HG03159 (cell line): ENCODE data around the gene PRELID3B.
"Not testable (repeated sequence)": the region's sequence is repeated elsewhere in the genome, so short reads cannot be mapped to it uniquely, and the experiment has no call there.

Source experiments
- ATAC-seq: cut with Tn5 transposase; IDR thresholded peaks from one replicate; pipeline ENCODE4 v1.9.1; 2021; ENCODE audit warnings: mild to moderate bottlenecking, moderate library complexity; ENCODE audit not compliant: unreplicated experiment

PRELID3B gene

DNA sequence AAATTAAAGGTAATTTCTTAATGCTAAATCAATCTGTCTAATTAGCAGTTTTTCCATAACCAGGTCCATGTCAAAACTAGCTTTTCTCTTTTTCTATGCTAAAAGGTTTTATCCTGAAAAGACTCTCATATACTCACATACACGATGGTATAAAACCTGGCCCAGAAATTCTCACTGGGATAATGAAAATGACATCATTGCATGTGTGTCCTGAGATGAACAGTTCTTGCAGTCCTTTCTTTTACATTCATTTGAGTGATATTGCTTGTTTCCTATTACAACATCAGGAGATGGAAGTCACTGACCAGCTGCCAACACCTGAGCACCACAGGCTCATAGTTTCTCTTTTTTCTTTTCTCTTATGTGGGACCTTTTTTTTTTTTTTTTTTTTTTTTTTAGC is 7.9 kb upstream of the PRELID3B start:
- ATAC-seq, result no peak

DNA sequence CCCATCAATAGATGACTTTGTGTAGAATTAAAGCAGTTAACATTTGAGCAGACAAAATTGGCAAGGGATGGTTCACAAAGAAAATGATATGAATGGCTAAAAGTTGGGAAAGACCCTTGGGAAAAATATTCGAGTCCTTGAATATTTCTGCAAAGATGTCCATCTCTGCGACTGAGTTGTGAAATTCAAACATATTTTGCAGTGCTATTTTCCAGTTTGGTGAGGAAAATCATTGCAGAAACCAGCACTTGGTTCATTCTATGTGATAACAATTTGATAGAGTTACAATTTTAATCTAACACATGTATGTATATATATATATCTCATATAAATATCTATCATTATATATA is 6.1 kb upstream of the PRELID3B start:
- ATAC-seq, result no peak

DNA sequence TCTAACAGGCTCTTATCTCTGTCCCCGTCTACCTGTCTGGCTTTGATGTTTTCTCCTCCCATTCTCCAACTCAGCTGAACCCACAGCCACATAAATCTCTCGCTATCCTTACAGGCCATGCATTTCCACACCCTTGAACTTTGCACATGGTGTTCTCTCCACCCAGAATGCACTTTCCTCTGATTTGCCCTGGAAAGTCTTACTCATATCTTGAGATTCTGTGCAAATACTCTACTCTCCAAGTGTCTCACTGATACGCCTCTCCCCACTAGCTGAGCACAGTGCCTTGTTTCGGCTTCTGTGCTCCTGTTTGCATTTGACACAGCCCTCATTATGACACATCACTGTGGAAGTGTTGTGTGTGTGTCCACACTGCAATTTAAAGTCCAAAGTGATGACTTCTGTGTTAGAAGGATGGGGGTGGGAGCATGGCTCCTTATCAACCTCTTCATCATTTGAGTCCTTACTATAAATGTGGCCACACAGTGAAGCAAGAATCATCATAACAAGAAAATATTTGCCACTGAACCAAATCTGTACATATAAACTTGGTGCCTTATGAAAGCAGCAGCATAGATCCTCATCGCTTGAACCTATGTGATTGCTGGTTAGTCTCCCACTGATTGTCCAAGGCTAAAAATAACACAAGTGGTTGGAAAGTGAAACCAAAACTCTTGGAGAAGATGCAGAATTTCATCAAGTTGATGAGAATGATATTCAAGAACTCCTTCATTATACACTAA is 5.5 kb upstream of the PRELID3B start:
- ATAC-seq, result no peak

DNA sequence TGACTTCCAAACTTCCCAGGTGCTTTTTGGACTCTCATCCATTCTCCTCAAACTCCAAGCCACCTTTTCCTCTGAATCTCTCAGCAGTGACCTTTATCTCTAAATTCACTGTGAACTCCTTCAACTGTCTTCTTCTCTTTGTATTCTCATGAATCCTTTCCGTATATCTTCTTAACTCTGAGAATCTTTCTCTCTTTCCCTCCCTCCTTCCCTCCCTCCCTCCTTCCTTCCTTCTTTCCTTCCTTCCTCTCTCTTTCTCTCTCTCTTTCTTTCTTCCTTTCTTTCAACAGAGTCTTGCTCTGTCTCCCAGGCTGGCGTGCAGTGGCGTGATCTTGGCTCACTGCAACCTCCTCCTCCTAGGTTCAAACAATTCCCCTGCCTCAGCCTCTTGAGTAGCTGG is 4.3 kb upstream of the PRELID3B start:
- no peak for ATAC-seq

DNA sequence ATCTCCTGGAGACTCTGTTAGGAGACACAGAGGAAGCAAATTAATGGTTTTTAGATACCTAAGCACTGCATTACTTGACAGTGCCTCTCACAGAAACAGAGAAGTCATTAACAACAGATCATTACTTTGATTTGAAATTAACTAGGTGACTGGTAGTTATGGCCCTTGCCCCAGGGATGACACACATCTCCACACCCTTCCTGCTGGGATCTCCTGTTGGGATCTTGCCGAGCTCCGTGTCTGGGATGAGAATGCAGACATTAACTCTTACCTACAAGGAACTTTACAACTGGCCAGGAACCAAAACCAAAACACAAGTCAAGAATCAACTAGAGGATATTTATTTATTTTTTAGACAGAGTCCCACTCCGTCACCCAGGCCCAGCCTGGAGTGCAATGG is 2.2 kb upstream of the PRELID3B start:
- ATAC-seq, result no peak

DNA sequence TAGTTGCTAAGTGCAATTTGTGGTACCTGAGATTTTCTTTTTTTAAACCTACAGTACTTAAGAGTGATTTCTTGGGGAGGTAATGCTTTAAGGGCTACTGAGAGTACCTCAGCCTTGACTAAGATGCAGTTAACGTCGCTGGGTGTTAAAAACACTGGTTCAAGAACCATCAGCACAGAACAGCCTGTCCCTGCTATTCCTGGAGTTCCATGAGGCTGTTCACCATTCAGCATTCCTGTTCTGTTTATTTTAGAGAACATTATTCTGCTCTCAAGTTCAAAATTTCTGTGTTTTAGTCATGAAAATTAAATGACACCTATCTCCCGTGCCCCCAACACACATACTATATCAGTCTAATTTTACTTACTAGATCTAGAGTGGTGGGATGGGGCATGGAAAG is 1.7 kb upstream of the PRELID3B start:
- ATAC-seq, result no peak

DNA sequence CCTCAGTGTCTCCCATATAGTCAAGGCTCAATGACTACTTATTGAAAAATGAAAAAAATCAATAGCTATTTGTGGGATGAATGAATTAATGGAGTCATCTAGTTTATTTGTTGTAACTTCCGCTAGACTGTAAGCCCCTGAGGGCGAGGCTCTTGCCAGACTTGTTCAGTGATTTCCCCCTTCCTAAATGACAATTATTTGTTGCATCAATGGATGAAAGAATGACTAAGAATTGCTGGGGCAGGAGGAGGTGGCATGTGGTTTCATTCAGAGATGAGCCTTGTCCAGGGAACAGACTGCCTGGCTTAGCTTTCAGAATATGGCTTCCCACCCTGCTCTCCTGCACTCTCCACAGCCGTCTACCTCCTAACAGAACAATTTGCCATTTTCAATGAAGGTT is 1.1 kb upstream of the PRELID3B start:
- ATAC-seq, result no peak

DNA sequence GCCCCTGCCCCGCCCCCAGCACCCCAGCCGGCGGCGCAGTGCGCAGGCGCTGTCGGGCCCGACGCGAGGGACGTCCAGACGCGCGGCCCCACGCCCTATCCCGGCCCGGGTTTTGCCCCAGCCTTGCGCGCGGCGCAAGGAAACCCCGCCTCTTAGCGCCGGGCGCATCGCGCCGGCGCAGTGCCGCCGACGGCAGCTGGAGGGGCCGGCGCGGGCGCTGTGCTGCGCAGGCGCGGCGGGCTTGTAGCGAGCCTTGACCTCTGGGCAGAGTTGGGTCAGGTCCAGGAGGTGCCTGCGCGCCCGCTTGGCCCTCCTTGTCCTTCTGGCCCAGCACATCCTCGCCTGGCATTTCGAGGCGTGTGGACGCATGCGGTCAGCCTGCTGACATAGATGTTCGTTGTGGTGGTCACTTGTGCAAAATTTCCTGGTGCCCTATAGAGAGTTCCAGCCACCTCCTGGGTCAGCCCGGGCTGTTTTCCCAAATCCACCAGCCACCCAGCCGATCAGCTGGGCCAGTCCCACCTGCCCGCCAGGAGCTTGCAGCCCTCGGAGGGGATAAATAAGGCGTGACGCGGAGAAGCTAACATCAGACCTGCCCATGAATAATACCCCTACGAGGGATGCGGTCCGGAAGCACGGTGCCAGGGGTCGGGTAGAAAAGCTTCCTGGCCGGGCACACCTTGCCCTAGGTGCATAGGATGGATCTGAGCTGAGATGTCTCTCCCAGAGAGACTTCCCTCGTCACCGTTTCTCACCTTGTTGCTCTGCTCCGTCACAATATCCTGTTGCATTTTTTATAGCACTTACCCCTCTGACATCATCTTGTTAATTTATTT is 428 bp upstream of the PRELID3B start:
- peak; percentile 92 for ATAC-seq

DNA sequence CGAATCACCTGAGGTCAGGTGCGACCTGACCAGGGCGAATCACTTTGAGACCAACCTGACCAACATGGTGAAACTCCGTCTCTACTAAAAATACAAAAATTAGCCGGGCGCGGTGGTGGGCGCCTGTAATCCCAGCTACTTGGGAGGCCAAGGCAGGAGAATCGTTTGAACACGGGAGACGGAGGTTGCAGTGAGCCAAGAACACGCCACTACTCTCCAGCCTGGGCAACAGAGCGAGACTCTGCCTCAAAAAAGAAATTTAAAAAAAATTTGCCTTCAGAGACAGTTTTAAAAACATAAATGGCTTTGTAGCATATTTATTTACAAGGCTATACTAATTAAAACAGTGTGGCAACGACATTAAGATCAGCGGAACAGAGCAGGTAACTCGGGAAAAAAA is 1.1 kb downstream of the PRELID3B start:
- not testable (repeated sequence) for ATAC-seq

DNA sequence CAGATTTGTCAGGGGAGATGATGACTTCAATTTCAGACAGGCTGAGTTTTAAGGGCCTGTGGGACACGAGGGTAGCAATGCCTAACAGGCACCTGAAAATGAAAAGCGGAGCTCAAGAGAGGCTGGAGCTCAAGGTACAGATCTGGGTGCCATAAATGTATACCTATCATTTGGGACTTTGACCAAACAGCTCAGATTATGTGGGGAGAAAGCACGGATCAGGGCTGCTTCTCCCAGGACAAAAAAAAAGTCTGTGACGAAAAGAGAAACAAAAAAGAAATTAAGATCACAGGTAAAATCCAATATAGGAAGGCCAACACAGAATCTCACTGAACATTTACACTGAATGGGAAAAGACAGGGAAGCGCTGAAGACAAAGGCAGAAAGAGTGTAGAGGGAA is 1.9 kb downstream of the PRELID3B start:
- no peak for ATAC-seq

DNA sequence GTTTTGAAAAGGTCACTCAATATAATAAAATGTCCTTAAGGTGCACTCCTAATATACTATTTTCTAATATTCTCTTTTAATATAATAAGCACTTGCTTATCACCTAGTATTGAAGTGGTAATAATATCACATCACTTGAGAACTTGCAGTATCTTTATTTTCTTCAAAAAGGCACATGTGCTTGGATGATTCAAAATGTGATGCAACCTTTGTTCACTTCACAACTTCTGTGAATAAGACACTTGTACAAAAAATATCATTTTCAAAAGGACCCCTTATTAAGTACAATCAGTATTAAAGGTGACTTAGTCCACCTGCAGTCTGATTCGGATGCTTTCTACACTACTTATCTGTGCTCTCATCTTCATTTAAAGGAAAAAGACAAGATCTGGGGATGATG is 3.4 kb downstream of the PRELID3B start:
- ATAC-seq, result no peak

DNA sequence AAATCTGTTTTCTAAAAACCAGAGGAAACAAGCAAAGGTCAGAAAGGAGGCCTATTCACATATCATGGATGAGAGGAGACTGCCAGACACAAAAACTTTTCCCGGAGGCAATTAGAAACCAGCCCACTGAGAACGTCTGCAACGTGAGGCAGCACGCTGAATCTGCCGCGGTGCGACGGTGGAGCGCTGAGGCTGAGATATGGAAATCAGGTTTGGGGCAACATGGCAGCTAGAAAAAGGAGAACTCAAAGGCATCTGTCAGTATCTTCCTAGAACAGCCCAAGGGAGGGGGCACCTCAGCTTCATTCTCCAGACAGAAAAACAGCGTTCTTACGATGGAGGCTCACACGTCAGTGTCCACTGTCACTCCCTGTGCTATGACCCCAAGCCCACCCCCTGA is 5.2 kb downstream of the PRELID3B start:
- ATAC-seq, result no peak

DNA sequence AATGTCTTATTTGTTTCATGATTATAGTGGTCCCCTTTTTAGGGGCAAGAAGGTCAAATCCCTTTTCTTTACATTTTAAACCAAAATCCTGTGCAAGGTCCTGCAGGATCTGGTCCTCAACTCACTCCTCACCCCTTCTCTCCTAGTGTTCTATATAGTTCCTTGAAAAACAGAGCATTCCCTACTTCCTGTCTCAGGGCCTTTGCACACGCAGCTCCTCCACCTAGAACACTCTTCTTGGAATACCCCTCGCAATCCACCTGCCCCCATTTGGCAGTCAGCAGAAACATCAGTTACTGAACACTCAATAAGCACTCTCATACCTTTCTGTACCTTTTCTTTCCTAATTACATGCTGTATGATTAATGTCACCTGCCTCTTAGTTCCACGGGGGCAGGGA is 7.2 kb downstream of the PRELID3B start:
- ATAC-seq, result no peak

DNA sequence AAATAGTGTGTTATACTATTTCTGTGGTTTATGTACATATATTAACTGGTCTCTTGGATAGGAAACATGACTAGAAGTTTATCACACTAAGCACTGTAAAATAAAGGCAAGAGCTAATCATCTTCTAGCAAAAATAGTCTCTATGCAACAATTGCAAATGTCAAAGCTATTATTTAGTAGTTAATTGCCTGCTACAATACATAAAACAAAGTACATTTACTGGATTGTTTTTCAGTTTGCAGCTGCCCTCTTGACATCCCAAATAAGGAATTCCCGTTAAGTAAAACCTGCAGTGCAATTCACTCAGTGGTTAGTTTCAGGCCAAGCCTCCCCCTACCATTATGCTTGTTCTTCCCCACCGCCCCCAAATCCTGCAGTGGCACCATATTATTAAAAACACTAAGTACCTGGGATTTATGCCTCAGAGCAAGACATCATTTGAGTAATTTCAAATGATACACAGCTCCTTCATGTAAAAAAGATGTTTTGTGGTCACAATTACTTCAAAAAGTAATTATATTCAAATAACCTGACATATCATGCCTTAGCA is 8.9 kb downstream of the PRELID3B start:
- no peak for ATAC-seq

DNA sequence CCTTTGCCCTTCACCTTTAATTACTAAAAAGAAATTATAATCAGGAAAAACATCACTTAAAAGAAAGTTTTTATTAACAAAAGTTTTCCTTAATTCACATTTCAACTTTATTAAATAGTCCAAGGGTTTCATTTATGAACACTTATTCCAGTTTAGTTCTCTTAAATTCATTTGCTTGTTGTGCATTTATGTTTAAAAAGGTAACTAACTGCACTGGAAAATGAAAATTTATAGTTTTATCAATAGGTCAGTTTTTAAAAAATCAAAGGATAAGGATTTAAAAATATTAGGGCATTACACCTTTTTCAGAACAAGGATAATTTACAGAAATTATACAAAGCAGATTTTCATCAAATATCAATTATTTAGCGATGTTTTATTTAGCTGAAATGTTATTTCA is 9.5 kb downstream of the PRELID3B start:
- ATAC-seq, result no peak

DNA sequence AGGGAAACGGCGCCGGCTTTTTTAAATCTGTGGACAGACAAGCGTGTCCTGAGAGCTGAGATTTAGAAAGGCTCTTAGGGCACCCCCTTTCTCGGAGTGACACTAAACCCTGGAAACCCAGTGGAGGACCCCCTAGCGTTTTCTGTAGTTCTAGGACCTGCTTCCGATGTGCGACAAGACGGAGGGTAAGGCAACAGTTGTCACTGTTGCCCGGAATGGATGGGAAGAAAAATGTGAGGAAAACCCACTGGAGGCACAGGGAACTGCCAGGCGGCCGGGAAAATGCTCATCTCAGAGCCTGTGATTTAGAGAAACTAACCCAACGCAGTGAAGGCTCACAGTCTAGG is 9.9 kb downstream of the PRELID3B start:
- ATAC-seq, result no peak

DNA sequence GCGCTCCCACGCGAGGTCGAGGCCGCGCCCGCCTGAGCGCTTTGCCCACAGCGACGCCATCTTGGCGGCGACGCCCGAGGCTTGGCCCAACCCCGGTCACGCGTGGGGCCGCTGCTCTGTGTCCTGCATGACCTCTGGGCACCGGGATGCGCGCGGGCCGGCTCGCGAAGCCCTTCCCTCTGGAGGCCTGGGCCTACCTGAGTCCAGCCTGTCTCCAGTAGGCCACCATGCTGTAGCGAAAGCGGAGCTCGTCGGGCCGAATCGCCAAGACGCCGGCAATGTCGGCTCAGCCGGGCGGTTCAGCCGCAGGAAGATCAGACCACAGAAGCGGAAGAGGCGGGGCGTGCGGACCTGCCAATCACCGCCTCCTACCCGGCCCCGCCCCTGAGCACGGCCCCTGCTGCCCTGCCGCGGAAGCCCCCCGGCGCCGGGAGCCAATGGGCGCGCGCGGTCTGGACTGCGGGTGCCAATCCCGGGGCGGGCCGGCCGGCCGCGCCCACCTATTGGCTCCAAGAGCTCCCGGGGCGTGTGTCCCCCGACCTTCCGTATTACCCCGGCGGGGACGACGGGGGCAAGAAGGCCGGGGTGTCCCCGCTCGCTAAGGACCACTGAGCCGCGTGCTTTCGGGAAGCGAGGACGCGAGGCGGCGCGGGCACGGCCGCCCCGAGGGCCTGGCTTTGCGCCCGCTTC is 10.4 kb downstream of the PRELID3B start, which contains the start of gene ATP5F1E:
ATP5F1E (minus strand) TSS at position 313 of the 690 bp plus-strand sequence; CDS start at position 229, 84 bp downstream.
- ATAC-seq, result peak; percentile 93

DNA sequence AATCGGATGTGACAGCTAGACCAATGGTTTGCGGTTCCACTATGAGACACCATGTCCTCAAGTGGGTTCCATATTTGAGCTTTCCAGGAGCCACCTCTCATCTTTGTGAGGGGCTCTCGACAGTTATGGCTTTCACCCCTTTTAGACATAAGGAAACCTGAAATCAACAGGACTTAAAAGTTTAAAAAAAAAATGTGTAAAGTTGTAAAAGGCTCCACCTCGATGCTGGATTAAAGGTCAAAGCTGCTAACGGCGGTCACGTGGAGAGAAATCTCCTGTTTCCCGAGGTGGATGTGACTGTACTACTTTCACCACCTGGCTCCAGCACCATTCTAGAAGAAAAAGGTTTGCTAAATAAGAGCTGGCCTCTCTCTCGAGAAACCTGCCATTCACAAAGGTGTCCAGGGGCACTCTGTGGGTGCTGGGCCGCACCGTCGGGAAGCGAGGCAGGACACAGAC is 11.0 kb downstream of the PRELID3B start:
- no peak for ATAC-seq

DNA sequence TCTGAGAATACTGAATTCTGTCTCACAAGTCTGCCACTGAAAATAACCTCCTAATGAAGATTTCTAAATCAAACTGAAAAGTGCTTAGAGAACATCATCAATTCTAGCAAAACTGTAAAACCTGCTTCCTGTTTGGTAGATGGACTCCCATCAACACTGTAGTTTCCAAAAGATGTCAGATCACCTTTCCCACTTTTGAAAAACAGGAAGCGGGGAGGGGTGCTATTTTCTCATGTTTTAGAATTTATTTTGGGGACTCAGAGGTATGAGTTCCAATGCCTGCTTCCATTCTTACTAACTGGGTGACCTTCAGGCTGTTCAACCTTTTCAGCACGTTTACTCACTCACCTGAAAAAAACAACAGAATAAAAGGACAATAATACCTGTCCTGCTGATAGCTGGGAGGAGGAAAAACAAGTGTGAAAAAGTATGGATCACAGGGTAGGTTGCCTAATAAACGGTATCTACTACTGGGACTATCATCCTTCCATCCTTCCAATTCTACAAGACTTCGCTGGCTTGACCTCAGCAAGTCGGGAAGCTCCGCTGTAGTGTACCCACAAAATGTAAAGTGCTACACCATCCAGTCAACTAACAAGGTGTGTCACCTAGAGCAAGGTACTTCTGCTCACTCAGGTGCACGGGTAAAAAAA is 11.5 kb downstream of the PRELID3B start:
- ATAC-seq, result no peak

DNA sequence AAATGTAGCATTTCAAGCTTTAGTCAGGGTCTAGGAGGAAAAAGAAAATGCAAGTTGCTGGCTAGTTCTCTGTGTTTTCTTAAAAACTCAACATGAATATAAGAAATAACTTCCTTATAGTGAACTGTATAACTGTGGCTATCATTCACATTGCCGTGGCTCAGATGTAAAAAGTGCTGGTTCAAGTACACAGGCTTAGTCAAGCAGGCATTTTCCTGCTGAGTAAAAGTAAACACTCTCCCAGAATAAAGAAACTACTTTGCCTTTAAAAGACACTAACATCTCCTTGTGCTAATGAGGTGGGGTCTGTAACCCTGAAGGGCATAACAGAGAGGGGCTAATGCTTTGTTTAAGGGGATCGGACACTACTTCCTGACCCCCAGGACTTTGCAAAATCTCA is 13.8 kb downstream of the PRELID3B start:
- ATAC-seq, result no peak

DNA sequence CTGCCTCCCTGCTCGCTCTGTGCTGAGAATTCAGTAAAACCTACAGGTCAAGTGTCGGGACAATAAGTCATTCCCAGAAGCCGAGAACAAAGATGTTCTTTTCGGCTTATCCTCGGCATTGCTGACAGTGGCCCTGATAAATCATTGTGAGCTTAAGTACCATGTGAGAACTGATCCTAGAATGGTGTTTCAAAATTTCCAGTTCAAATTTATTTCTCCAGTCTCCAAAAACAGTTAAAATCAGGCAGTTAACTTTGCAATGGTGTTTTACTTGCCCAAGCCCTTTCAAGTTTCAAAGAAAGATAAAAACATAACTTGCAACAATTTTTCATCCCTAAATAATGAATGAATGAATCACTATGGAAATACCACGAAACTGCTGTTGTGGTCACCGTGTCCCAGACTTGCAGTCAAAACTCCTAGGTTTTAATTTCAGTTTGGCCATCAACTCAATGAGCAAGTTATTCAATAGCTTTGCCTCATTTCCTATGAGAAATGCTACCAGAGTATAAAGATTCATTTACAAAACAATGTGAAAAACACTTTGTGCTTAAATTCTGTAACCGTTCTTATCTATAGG is 14.8 kb downstream of the PRELID3B start:
- no peak for ATAC-seq
